ENCODE measurements around the gene STK17A. TPM values are rescaled to one million over a fixed set of nuclear protein-coding genes. Genes with fewer than 3 reads are reported as not detected.

The STK17A gene
- total RNA-seq, 5 donors from 2014 or later (not counting 1 experiment from before 2014, with no cell fraction given), result 101 to 120 (median 117) TPM

DNA sequence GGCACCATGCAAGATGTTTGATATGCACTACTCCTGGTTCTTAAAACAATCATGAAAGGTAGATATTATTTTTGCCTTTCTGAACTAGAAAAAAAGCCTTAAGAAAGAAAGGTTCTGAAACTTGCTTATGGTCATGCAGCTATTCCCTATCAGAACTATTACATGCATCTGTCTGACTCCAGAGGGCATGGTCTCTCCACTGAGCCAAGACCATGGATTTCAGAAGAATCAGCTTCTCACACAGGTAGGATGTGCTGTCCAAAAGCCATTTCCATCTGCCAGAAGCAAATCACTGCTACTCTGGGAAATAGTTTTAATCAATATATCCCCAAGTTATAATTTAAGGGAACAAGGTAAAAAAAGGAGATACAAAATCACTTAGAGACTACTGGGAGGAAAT, 69.5 kb downstream of the STK17A start:
- no peak for ATAC-seq (replicated peaks in 1 of 4)
- ChIA-PET POLR2A (interaction anchor here in 1 of 2 donors (0.6 kb wide), 1 partner anchor 80 kb away, joined by 5 read pairs; no protein-coding TSS in a partner anchor), CTCF (interaction anchor here in 1 of 2 donors (0.5 to 1.9 kb wide), 2 partner anchors 12 to 70 kb away, joined by 3 to 10 read pairs; partner anchors contain the start of gene STK17A)

DNA sequence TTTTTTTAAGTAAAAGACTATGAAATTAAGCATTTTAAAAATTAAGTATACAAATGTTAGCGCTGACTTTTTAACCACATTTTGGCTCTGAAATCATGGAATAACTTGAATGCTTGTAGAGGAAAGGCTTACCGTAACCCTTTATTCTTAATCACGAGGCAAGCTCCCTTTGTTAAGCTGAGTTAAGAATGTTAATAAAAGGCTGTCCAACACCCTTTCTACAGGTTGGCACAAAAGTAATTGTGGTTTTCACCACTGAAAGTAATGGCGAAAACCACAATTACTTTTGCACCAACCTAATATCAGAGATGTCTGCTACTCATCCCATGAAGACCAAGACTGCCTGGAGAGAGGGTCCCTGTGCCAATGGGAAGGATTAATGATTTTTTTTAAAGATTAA, 70.6 kb downstream of the STK17A start:
- Histone ChIP-seq H3K27ac (ENCODE audit: low read length) (peak overlapping the region; percentile 62), H3K4me1 (ENCODE audit: control insufficient read depth in 1 of 2, extremely low read depth in 1 of 2, insufficient read depth in 2 of 2, low read length in 2 of 2) (peaks cover 44 to 71% of the 10 kb centered on the region in 2 experiments), H3K4me3 (ENCODE audit: control insufficient read depth in 1 of 2, extremely low read depth in 1 of 2, low read length in 1 of 2) (no peak overlapping the region), H3K9me3 (no peaks in the 10 kb centered on the region), H3K27me3 (replicated peaks in 1 of 2; ENCODE audit: control insufficient read depth in 2 of 2, extremely low read depth in 1 of 2, insufficient read depth in 2 of 2, low read length in 1 of 2) (no peaks in the 10 kb centered on the region), H3K36me3 (ENCODE audit: control insufficient read depth in 2 of 2, extremely low read depth in 1 of 2, insufficient read depth in 1 of 2, low read length in 1 of 2) (peaks cover 0 to 4% of the 10 kb centered on the region in 2 donors)
- Mint-ChIP-seq H3K9me3 (peaks cover 0 to 5% (median 0%) of the 10 kb centered on the region in 3 donors), H3K27ac (peak overlapping the region; percentile 75 to 86), H3K36me3 (peaks cover 27% of the 10 kb centered on the region), H3K4me3 (peak overlapping the region in 2 of 3 donors; percentile 9 to 52), H3K4me1 (peaks cover 73 to 95% (median 82%) of the 10 kb centered on the region in 3 donors), H3K27me3 (no peaks in the 10 kb centered on the region)
- ChIA-PET POLR2A (interaction anchor here (0.6 kb wide), 3 partner anchors 23 to 71 kb away, joined by 3 to 4 read pairs (median 3); partner anchors contain the start of gene STK17A (in 1 of the 2)), CTCF (interaction anchor here in 1 of 2 donors (0.7 to 1.3 kb wide), 2 partner anchors 46 to 71 kb away, joined by 3 to 5 read pairs; partner anchors contain the start of gene STK17A)
- ATAC-seq (replicated peaks in 1 of 4) (no peak), DNase-seq (no peak)
- no CpG with 5 or more reads among the region's 4 CpGs for WGBS (ENCODE audit: insufficient coverage)

More for the DNA sequence above, 69.5 kb downstream of the STK17A start:
- H3K4me3 ChIP-seq (ENCODE audit: control insufficient read depth in 1 of 2, extremely low read depth in 1 of 2, low read length in 1 of 2), result peak overlapping the region in 1 of 2 donors; percentile 25
- Mint-ChIP-seq H3K27ac (peak overlapping the region; percentile 99 to 100), H3K4me1 (peaks cover 79 to 96% (median 87%) of the 10 kb centered on the region in 3 donors), H3K4me3 (peak overlapping the region in 2 of 3 donors; percentile 13 to 78), H3K36me3 (peaks cover 23% of the 10 kb centered on the region), H3K9me3 (peaks cover 0 to 5% (median 0%) of the 10 kb centered on the region in 3 donors), H3K27me3 (no peaks in the 10 kb centered on the region)
- no peaks in the 10 kb centered on the region for H3K9me3 ChIP-seq
- no peak for DNase-seq
- H3K4me1 ChIP-seq (ENCODE audit: control insufficient read depth in 1 of 2, extremely low read depth in 1 of 2, insufficient read depth in 2 of 2, low read length in 2 of 2), result peaks cover 53 to 76% of the 10 kb centered on the region in 2 experiments
- H3K27me3 ChIP-seq (replicated peaks in 1 of 2; ENCODE audit: control insufficient read depth in 2 of 2, extremely low read depth in 1 of 2, insufficient read depth in 2 of 2, low read length in 1 of 2), result no peaks in the 10 kb centered on the region
- peaks cover 0 to 3% of the 10 kb centered on the region in 2 donors for H3K36me3 ChIP-seq (ENCODE audit: control insufficient read depth in 2 of 2, extremely low read depth in 1 of 2, insufficient read depth in 1 of 2, low read length in 1 of 2)
- H3K27ac ChIP-seq (ENCODE audit: low read length), result peak overlapping the region; percentile 95

DNA sequence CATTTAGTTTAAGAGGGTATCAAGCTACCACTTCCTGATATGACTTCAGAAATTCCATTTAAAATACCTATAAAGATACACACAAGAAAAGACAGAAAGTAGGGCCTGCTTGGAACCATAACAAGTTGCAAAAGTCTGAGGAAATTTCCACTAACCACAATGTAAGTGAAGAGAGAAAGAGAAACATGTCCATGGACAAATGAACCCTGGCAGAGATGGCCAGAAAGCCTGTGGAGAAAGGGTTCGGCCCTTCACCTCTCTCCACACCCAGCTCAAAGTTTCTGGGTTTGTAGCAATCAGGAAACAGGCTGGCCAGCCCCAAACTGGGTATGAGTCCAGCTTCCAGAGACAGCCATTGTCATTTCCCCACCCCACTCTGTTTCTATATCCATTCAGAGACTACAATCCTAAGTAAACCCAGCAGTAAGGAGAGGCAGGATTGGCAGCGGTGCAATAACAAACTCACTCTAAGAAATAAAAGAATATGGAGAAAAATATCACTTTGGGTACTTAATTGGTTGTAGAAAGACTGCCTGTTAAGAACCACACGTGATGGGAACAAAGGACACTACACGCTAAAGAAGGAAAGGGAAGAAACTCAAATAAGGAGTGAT, 71.1 kb downstream of the STK17A start:
- Mint-ChIP-seq H3K27me3 (no peaks in the 10 kb centered on the region), H3K4me1 (peaks cover 73 to 95% (median 82%) of the 10 kb centered on the region in 3 donors), H3K27ac (peak overlapping the region; percentile 75 to 86), H3K4me3 (peak overlapping the region in 2 of 3 donors; percentile 9 to 52), H3K36me3 (peaks cover 30% of the 10 kb centered on the region), H3K9me3 (peaks cover 0 to 5% (median 0%) of the 10 kb centered on the region in 3 donors)
- Histone ChIP-seq H3K36me3 (ENCODE audit: control insufficient read depth in 2 of 2, extremely low read depth in 1 of 2, insufficient read depth in 1 of 2, low read length in 1 of 2) (peaks cover 0 to 4% of the 10 kb centered on the region in 2 donors), H3K4me3 (ENCODE audit: control insufficient read depth in 1 of 2, extremely low read depth in 1 of 2, low read length in 1 of 2) (no peak overlapping the region), H3K27me3 (replicated peaks in 1 of 2; ENCODE audit: control insufficient read depth in 2 of 2, extremely low read depth in 1 of 2, insufficient read depth in 2 of 2, low read length in 1 of 2) (no peaks in the 10 kb centered on the region), H3K4me1 (ENCODE audit: control insufficient read depth in 1 of 2, extremely low read depth in 1 of 2, insufficient read depth in 2 of 2, low read length in 2 of 2) (peaks cover 44 to 72% of the 10 kb centered on the region in 2 experiments), H3K9me3 (no peaks in the 10 kb centered on the region), H3K27ac (ENCODE audit: low read length) (peak overlapping the region; percentile 62)
- ATAC-seq (replicated peaks in 1 of 4) (no peak), DNase-seq (no peak)
- ChIA-PET POLR2A (interaction anchor here (0.6 kb wide), 2 partner anchors 65 to 71 kb away, joined by 3 to 4 read pairs; partner anchors contain the start of gene STK17A (in 1 of the 2)), CTCF (interaction anchor here in 1 of 2 donors (0.7 to 1.3 kb wide), 2 partner anchors 46 to 71 kb away, joined by 3 to 5 read pairs; partner anchors contain the start of gene STK17A)
- WGBS (ENCODE audit: insufficient coverage), result 60% methylated on average over 1 of the region's 4 CpGs

DNA sequence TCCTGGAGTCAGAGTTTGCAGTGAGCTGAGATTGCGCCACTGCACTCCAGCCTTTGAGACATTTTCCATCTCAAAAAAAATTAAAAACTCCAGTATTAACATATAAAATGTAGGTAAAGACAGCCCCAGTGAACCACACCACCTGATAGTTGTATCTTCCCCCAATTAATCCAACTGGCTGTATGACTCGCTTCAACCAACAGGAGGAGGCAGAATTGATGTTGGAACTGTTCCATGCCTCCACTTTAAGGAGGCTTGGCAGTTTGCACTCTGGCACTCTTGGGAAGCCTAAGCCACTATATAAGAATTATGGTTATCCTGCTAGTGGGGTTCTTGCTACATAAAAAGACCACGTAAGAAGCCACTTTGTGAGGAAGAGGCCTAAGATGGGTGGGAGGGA, 72.7 kb downstream of the STK17A start:
- WGBS (ENCODE audit: insufficient coverage), result no CpG with 5 or more reads among the region's 3 CpGs
- Histone ChIP-seq H3K9me3 (no peaks in the 10 kb centered on the region), H3K36me3 (ENCODE audit: control insufficient read depth in 2 of 2, extremely low read depth in 1 of 2, insufficient read depth in 1 of 2, low read length in 1 of 2) (peaks cover 0 to 4% of the 10 kb centered on the region in 2 donors), H3K27me3 (replicated peaks in 1 of 2; ENCODE audit: control insufficient read depth in 2 of 2, extremely low read depth in 1 of 2, insufficient read depth in 2 of 2, low read length in 1 of 2) (no peaks in the 10 kb centered on the region), H3K4me1 (ENCODE audit: control insufficient read depth in 1 of 2, extremely low read depth in 1 of 2, insufficient read depth in 2 of 2, low read length in 2 of 2) (peaks cover 49 to 63% of the 10 kb centered on the region in 2 experiments), H3K4me3 (ENCODE audit: control insufficient read depth in 1 of 2, extremely low read depth in 1 of 2, low read length in 1 of 2) (no peak overlapping the region), H3K27ac (ENCODE audit: low read length) (no peak overlapping the region)
- peaks cover 0 to 5% (median 0%) of the 10 kb centered on the region in 3 donors for H3K9me3 Mint-ChIP-seq
- ATAC-seq (replicated peaks in 1 of 4) (no peak), DNase-seq (no peak)
- H3K4me1 Mint-ChIP-seq, result peaks cover 74 to 95% (median 83%) of the 10 kb centered on the region in 3 donors
- no peak overlapping the region for H3K4me3 Mint-ChIP-seq
- no peaks in the 10 kb centered on the region for H3K27me3 Mint-ChIP-seq
- CTCF ChIA-PET, result interaction anchor here in 1 of 2 donors (0.9 to 1.1 kb wide), 2 partner anchors 43 to 73 kb away, joined by 3 to 5 read pairs; no protein-coding TSS in a partner anchor
- H3K27ac Mint-ChIP-seq, result no peak overlapping the region
- peaks cover 30% of the 10 kb centered on the region for H3K36me3 Mint-ChIP-seq
- POLR2A ChIA-PET, result interaction anchor here in 1 of 2 donors (0.6 kb wide), 1 partner anchor 1261 kb away, joined by 3 read pairs; no protein-coding TSS in a partner anchor

DNA sequence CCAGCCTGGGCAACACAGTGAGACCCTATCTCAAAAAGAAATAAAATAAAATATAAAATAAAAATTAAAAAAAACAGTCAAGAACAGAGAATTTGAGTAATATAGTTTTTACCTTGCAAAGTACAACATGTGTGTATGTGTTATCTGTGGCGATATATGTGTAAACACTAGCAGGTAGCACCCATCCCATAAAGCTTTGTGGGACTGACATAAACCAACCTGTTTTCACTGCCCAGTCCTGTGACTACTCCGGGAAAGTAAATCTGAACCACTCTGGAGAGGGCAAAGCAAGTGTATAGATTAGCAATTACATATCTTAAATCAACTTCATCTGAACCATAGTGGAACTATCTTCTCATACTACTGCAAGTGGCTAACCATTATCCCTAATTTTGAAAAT, 74.1 kb downstream of the STK17A start:
- Mint-ChIP-seq H3K4me1 (peaks cover 67 to 88% (median 77%) of the 10 kb centered on the region in 3 donors), H3K27ac (peak overlapping the region in 1 of 2 donors; percentile 71), H3K36me3 (peaks cover 38% of the 10 kb centered on the region), H3K9me3 (peaks cover 0 to 5% (median 0%) of the 10 kb centered on the region in 3 donors), H3K4me3 (peak overlapping the region in 1 of 3 donors; percentile 7), H3K27me3 (no peaks in the 10 kb centered on the region)
- no peaks in the 10 kb centered on the region for H3K9me3 ChIP-seq
- POLR2A ChIA-PET, result interaction anchor here in 1 of 2 donors (0.6 kb wide), 1 partner anchor 21 kb away, joined by 3 read pairs; no protein-coding TSS in a partner anchor
- H3K27me3 ChIP-seq (replicated peaks in 1 of 2; ENCODE audit: control insufficient read depth in 2 of 2, extremely low read depth in 1 of 2, insufficient read depth in 2 of 2, low read length in 1 of 2), result no peaks in the 10 kb centered on the region
- no peak overlapping the region for H3K27ac ChIP-seq (ENCODE audit: low read length)
- CTCF ChIA-PET, result interaction anchor here in 1 of 2 donors (1.0 kb wide), 1 partner anchor 74 kb away, joined by 4 read pairs; the partner anchor contains the start of gene STK17A
- ATAC-seq (replicated peaks in 1 of 4) (no peak), DNase-seq (no peak)
- H3K4me3 ChIP-seq (ENCODE audit: control insufficient read depth in 1 of 2, extremely low read depth in 1 of 2, low read length in 1 of 2), result no peak overlapping the region
- peaks cover 0 to 4% of the 10 kb centered on the region in 2 donors for H3K36me3 ChIP-seq (ENCODE audit: control insufficient read depth in 2 of 2, extremely low read depth in 1 of 2, insufficient read depth in 1 of 2, low read length in 1 of 2)
- no CpG with 5 or more reads among the region's 2 CpGs for WGBS (ENCODE audit: insufficient coverage)
- H3K4me1 ChIP-seq (ENCODE audit: control insufficient read depth in 1 of 2, extremely low read depth in 1 of 2, insufficient read depth in 2 of 2, low read length in 2 of 2), result peaks cover 40 to 52% of the 10 kb centered on the region in 2 experiments

All from T-cell (primary cell).